SK-N-DZ (cell line): ENCODE data around the gene OGFOD3. TPM values are rescaled to one million over a fixed set of nuclear protein-coding genes. Genes with fewer than 3 reads are reported as not detected.
"Not testable (repeated sequence)": the region's sequence is repeated elsewhere in the genome, so short reads cannot be mapped to it uniquely, and the experiment has no call there.

Source experiments
- DNase-seq: peaks from one replicate; pipeline ENCODE4 v3.0.0-alpha.2; 2015; ENCODE audit warnings: low spot score
- polyA plus RNA-seq, 2 experiments: library from polyadenylated mRNA; depleted of rRNA; stranded (reverse); fragments of >200 nt; gene quantifications; 2 replicates each; pipeline ENCODE4 v1.2.3, GENCODE V29; 2014

Gene OGFOD3, protein sequence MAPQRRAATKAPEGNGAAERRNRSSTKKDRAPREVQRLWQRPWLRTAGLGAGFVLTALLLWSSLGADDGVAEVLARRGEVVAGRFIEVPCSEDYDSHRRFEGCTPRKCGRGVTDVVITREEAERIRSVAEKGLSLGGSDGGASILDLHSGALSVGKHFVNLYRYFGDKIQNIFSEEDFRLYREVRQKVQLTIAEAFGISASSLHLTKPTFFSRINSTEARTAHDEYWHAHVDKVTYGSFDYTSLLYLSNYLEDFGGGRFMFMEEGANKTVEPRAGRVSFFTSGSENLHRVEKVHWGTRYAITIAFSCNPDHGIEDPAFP
- 37.3 and 50.7 TPM in 2 replicates for polyA plus RNA-seq (2014; cell fraction: cytosol; rRNA removed)
- 34.3 and 58.0 TPM in 2 replicates for polyA plus RNA-seq (2014; cell fraction: nucleus; rRNA removed)

- DNase-seq: peak; percentile 85
Observed at GRCh38 chr17:82418001-82418986, at the start of gene OGFOD3, which contains the start of gene HEXD. Gene OGFOD3, minus strand, starts transcription at chr17:82418586. Its CDS starts 101 bp downstream, at chr17:82418485. Gene HEXD, plus strand, starts transcription at chr17:82418347. Its CDS starts 1,453 bp downstream, at chr17:82419800.

DNA sequence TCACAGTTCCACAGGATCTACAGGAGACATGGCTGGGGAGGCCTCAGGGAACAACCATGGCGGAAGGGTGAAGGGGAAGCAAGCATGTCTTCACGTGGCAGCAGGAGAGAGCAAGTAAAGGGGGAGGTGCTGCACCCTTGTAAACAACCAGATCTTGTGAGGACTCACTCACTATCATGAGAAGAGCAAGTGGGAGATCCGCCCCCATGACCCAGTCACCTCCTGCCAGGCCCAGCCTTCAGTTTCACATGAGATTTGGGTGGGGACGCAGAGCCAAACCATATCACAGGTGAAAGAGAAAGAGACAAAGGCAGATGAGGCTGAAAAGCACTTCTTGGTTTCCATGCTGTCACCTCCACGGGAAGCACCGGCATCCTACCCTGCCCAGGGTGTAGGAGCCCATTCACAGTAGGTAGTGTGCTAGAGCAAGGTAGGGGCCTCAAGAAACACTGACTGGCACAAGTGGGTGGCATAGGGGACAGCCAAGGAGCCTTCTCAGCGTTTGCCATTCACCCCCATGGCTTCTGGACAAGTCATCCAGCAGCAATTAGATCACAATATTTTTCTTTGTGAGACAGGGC lies 46.7 kb upstream of the OGFOD3 start:
- DNase-seq: no peak

DNA sequence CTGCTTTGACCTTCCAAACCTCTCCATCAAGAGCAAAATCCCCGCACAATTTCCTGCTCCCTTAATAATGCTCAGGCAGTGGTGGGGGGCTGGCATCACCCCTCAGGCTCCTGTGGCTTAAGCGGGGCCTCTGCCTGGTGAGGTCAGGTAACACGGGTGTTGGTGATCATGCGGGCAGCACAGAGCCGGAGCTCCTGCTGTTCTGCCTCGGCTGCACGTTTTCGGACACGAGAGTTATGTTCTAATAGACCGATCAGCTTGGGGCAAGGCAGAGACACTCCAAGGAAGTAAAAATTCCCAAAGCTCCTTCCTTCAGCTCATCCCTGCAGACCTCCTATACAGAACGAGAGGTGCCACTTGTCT lies 46.2 kb upstream of the OGFOD3 start:
- no peak for DNase-seq

- DNase-seq: no peak
Observed at GRCh38 chr17:82463925-82464566, 45.7 kb upstream of the OGFOD3 start.

GRCh38 chr17:82463391-82463790 lies 45.0 kb upstream of the OGFOD3 start:
- DNase-seq: no peak

DNA sequence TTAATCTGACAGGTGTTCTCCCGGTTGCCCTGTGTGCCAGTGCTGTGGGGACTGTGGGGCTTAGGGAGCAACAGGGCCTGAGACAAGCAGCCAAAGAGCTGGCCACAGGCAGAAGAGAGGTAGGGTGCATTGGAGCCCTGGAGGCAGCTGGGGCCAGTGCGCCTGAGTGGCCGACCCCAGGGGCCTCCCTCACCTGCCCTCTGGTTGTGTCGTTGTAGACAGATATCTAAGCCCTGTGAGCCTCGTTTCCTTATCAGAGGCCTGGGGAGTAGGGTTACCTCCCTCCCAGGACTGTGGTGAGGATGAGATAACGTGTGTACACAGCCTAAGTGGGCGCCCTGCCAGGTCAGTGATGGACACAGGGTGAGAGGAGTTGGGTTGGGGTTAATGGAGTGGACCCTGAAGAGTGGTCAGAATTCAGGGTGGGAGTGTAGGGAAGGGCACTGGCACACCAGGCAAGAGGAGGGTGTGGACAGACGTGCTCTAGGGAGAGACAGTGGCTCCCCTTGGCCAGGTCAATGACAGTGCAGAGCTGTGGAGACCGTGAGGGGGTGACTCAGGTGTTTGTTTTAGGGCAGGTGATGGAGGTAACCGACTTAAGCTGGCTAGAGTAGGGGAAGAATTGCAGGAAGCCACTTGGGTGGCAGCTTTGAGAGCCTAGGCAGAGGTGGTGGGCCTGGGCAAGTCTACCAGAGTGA lies 43.6 kb upstream of the OGFOD3 start:
- no peak for DNase-seq

DNA sequence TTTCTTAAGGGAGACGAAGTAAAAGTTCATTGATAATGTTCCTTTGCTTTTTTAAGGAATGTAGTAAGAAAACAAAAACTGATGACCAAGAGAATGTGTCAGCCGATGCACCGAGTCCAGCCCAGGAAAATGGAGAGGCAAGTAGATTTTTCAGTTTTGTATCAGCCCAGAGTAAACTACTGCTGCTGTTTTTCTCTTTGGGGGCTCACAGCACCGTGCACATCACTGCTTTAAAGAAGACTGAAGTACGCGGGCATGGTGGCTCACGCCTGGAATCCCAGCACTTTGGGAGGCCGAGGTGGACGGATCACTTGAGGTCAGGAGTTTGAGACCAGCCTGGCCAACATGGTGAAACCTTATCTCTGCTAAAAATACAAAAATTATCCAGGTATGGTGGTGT lies 41.5 kb upstream of the OGFOD3 start:
- not testable (repeated sequence) for DNase-seq

GRCh38 chr17:82458885-82459424 lies 40.6 kb upstream of the OGFOD3 start:
- DNase-seq: no peak

DNA sequence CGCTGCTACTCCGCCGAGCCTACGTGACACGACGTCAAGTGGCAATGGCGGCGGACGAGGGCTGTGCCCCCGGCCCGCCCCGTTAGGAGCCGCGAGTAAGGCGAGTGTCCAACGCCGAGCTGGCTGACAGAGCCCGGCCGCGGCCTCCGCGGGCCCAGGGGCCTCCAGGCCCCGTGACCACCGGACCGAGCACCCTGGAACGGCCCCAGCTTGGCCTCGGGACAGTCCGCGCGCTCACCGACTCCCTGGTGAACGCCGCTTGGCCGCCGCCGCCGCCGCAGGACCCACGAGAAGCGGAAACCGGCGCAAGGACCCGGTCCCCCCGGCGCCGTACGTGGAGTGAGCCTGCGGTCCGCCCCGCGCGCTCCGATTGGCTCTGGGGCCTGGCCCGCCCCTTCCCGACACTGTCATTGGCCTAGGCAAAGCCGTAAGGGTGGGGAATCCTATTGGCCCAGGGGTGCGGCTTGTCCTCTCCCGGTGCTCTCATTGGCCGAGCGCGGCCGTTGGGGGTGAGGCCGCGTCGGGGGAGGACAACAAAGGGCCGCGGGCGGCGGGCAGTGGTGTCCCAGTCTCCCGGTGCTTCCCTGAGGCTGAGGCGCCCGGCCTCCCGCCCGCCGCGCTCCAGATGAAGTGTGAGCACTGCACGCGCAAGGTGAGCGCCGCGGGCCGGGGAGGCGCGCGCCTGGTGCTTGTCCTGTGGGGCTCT lies 39.9 kb upstream of the OGFOD3 start, which contains the start of gene NARF:
Gene NARF, plus strand, starts transcription at position 563 of the 706 bp plus-strand sequence. Its CDS starts 63 bp downstream, at position 626.
- DNase-seq: peak; percentile 99

DNA sequence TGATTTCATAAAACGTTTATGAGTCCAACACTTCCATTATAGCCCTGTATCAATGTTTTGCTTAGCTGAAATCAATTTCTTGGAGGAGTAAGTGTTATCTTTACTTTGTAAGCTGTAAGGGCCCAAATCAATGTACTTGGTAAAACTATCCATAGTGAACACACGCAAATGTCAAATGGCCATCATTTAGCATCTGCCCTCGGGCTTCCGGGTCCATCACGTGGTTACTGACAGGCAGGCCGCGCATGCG lies 39.5 kb upstream of the OGFOD3 start:
- no peak for DNase-seq

GRCh38 chr17:82457073-82457928 lies 38.9 kb upstream of the OGFOD3 start:
- DNase-seq: no peak

GRCh38 chr17:82453706-82454105 lies 35.3 kb upstream of the OGFOD3 start:
- not testable (repeated sequence) for DNase-seq

GRCh38 chr17:82453151-82453550 lies 34.8 kb upstream of the OGFOD3 start:
- DNase-seq: not testable (repeated sequence)

- no peak for DNase-seq
Observed at GRCh38 chr17:82452162-82452561, 33.8 kb upstream of the OGFOD3 start.

DNA sequence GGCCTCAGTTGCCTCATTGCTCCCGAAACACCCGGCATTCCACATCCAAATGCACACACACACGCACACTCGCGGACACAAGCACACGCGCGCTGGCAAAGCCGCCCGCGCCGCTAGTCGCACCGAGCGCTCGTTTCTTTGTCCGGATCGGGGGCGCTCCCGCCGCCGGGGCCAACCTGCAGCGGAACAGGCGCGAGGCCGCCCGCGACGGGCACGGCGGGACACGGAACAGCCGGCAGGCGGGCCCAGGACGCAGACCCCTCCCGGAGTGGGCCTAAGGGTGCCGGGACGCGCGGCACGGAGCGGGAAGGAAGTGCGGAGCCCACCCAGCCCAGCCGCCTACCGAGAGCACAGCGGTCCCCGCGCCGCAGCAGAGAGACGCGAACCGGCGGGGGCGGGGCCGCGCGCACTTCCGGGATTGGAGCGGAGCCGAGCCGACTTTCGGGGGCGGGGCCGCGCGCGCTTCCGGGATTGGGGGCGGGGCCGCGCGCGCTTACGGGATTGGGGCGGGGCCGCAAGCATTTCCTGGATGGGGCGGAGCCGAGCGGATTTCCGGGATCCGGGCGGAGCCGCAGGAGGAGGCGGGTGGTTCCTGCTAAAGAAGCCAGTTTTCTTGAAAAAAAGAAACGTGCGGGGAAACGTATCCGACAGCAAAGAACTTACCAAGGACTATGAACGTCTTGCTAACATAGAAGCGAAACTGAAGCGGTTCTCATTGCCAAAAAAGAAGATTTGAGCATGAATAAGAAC lies 32.1 kb upstream of the OGFOD3 start, which contains the start of gene CYBC1:
Gene CYBC1, minus strand, starts transcription at position 396 of the 750 bp plus-strand sequence. CDS start 1,498 bp downstream, outside the sequence.
- peak; percentile 90 for DNase-seq

- DNase-seq: no peak
Observed at GRCh38 chr17:82449883-82450356, 31.5 kb upstream of the OGFOD3 start.

- DNase-seq: peak; percentile 54
Observed at GRCh38 chr17:82449131-82449882, 30.9 kb upstream of the OGFOD3 start.
